ENCODE measurements around the gene C12orf50. TPM values are rescaled to one million over a fixed set of nuclear protein-coding genes. Genes with fewer than 3 reads are reported as not detected.

The C12orf50 gene
- total and polyA plus RNA-seq, 2 experiments from 2014 or later: not detected

GRCh38 chr12:87988534-87988933, 40.7 kb downstream of the C12orf50 start:
- WGBS (ENCODE audit: low lambda C conversion rate, missing lambda C conversion rate): 73% methylated on average over 2 of the region's 2 CpGs
- no peaks in the 10 kb centered on the region for H3K79me2 ChIP-seq
- TF ChIP-seq EZH2phosphoT487 (IDR thresholded peaks at IDR 0.05; ENCODE audit: low read depth, severe bottlenecking, unreplicated experiment) (no peak), EZH2 (IDR thresholded peaks at IDR 0.05; ENCODE audit: borderline replicate concordance) (no peak)
- TF ChIP-seq, protein P1, sequence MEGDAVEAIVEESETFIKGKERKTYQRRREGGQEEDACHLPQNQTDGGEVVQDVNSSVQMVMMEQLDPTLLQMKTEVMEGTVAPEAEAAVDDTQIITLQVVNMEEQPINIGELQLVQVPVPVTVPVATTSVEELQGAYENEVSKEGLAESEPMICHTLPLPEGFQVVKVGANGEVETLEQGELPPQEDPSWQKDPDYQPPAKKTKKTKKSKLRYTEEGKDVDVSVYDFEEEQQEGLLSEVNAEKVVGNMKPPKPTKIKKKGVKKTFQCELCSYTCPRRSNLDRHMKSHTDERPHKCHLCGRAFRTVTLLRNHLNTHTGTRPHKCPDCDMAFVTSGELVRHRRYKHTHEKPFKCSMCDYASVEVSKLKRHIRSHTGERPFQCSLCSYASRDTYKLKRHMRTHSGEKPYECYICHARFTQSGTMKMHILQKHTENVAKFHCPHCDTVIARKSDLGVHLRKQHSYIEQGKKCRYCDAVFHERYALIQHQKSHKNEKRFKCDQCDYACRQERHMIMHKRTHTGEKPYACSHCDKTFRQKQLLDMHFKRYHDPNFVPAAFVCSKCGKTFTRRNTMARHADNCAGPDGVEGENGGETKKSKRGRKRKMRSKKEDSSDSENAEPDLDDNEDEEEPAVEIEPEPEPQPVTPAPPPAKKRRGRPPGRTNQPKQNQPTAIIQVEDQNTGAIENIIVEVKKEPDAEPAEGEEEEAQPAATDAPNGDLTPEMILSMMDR (IDR thresholded peaks at IDR 0.05; ENCODE audit: poor library complexity): no peak

DNA sequence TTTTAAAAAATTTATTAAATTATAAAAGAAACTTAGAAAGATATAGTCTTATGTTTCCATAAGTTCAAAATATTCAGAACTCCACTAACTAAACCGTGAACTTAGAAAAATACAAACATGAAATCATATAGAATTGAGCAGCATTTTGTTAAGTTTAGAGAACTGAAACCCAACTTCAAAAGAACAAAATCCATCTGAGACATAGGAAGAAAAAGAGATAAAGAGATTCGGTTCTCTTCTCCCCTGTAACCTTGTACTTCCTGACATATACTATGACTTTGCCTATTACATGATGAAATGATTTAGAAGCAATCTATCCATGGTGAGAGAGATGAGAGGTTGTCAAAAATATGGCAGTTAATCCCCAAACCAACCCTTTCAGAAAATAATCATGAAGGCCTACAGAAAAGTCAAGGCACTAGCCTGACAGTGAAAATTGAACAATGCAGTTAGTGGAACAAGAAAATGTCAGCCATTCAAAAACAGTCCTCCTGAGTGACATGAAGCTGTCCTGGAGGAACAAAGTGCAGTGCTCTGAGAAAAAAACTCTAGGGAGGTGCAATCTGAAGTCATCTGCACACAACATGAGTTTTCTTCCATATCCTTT, 44.0 kb downstream of the C12orf50 start:
- DNase-seq (ENCODE audit: low spot score): no peak
- no peak for TF ChIP-seq EZH2 (IDR thresholded peaks at IDR 0.05; ENCODE audit: borderline replicate concordance)
- no peak for TF ChIP-seq EZH2phosphoT487 (IDR thresholded peaks at IDR 0.05; ENCODE audit: low read depth, severe bottlenecking, unreplicated experiment)
- TF ChIP-seq, protein P1 (IDR thresholded peaks at IDR 0.05; ENCODE audit: poor library complexity): no peak
- 88% methylated on average over 2 of the region's 2 CpGs for WGBS (ENCODE audit: low lambda C conversion rate, missing lambda C conversion rate)

More at GRCh38 chr12:87988534-87988933, 40.7 kb downstream of the C12orf50 start:
- H4K20me1 ChIP-seq (ENCODE audit: insufficient read depth, poor library complexity, severe bottlenecking): no peaks in the 10 kb centered on the region
- H3K9me3 ChIP-seq (ENCODE audit: low read depth): no peaks in the 10 kb centered on the region
- H3K4me1 ChIP-seq (ENCODE audit: insufficient read depth): no peaks in the 10 kb centered on the region
- H3K4me2 ChIP-seq: no peak overlapping the region
- H3K36me3 ChIP-seq (replicated peaks; ENCODE audit: insufficient read depth, low read depth): no peaks in the 10 kb centered on the region
- DNase-seq (ENCODE audit: low spot score): no peak
- H3K4me3 ChIP-seq: no peak overlapping the region
- H3K27me3 ChIP-seq: no peaks in the 10 kb centered on the region
- H2AFZ ChIP-seq: no peak overlapping the region
- no peak overlapping the region for H3K27ac ChIP-seq
- no peaks in the 10 kb centered on the region for H3K9me2 ChIP-seq (replicated peaks; ENCODE audit: insufficient read depth)

DNA sequence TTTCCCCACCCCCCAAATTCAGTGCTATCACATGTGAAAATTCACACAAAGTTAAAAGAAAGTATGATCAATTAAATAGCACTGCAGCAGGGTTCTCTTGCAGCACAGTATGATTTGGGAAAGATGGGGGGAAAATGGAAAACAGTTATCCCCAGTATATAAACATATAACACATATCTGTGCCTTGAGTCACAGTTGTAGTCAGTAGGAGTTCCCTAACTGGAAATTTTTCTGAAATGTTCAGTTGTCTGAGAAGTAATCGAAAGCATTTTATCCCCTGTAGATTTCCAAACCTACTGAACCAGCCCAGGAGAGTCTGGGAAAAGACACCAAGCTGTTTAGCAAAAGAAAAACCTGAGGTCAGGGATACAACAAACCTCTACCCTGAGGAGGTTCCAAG, 47.0 kb downstream of the C12orf50 start:
- H3K36me3 ChIP-seq (replicated peaks; ENCODE audit: insufficient read depth, low read depth): no peaks in the 10 kb centered on the region
- no peak overlapping the region for H3K4me3 ChIP-seq
- H3K9me2 ChIP-seq (replicated peaks; ENCODE audit: insufficient read depth): no peaks in the 10 kb centered on the region
- TF ChIP-seq EZH2 (IDR thresholded peaks at IDR 0.05; ENCODE audit: borderline replicate concordance): no peak
- no peak for TF ChIP-seq EZH2phosphoT487 (IDR thresholded peaks at IDR 0.05; ENCODE audit: low read depth, severe bottlenecking, unreplicated experiment)
- TF ChIP-seq, protein P1 (IDR thresholded peaks at IDR 0.05; ENCODE audit: poor library complexity): no peak
- H3K79me2 ChIP-seq: no peaks in the 10 kb centered on the region
- no peak overlapping the region for H3K27ac ChIP-seq
- H2AFZ ChIP-seq: no peak overlapping the region
- H3K4me1 ChIP-seq (ENCODE audit: insufficient read depth): no peaks in the 10 kb centered on the region
- no peaks in the 10 kb centered on the region for H3K9me3 ChIP-seq (ENCODE audit: low read depth)
- no peak overlapping the region for H3K4me2 ChIP-seq
- DNase-seq (ENCODE audit: low spot score): no peak
- H4K20me1 ChIP-seq (ENCODE audit: insufficient read depth, poor library complexity, severe bottlenecking): no peaks in the 10 kb centered on the region
- 95% methylated on average over 1 of the region's 1 CpG for WGBS (ENCODE audit: low lambda C conversion rate, missing lambda C conversion rate)
- H3K27me3 ChIP-seq: no peaks in the 10 kb centered on the region

More for the DNA sequence above, 44.0 kb downstream of the C12orf50 start:
- Histone ChIP-seq H3K9me2 (replicated peaks; ENCODE audit: insufficient read depth) (no peaks in the 10 kb centered on the region), H3K27ac (no peak overlapping the region), H3K36me3 (replicated peaks; ENCODE audit: insufficient read depth, low read depth) (no peaks in the 10 kb centered on the region), H3K4me2 (no peak overlapping the region), H3K4me3 (no peak overlapping the region), H3K27me3 (no peaks in the 10 kb centered on the region), H3K4me1 (ENCODE audit: insufficient read depth) (no peaks in the 10 kb centered on the region), H2AFZ (no peak overlapping the region), H3K79me2 (no peaks in the 10 kb centered on the region), H4K20me1 (ENCODE audit: insufficient read depth, poor library complexity, severe bottlenecking) (no peaks in the 10 kb centered on the region), H3K9me3 (ENCODE audit: low read depth) (no peaks in the 10 kb centered on the region)
